ENCODE measurements around the gene CLDND2. TPM values are rescaled to one million over a fixed set of nuclear protein-coding genes. Genes with fewer than 3 reads are reported as not detected.

Gene CLDND2
- total and polyA plus RNA-seq, 2 of the 4 experiments (the other 2 are of a cell fraction), result not detected

- ChIA-PET CTCF (interaction anchor here (1.6 kb wide), 1 partner anchor 10 kb away, joined by 3 read pairs; no protein-coding TSS in a partner anchor), POLR2A (ENCODE audit: unreplicated experiment) (no interaction called here)
- Histone ChIP-seq H3K4ac (ENCODE audit: low read depth, low read length) (no peak overlapping the region), H2BK15ac (ENCODE audit: low read depth, low read length) (no peak overlapping the region), H3K9me3 (ENCODE audit: control insufficient read depth, insufficient read depth, low read length) (no peaks in the 10 kb centered on the region), H3K14ac (replicated peaks; ENCODE audit: low read depth, low read length) (no peak overlapping the region), H3K56ac (ENCODE audit: extremely low read depth, insufficient read depth, low read length) (no peak overlapping the region), H2BK20ac (ENCODE audit: low read depth, low read length) (no peak overlapping the region), H3K18ac (ENCODE audit: low read depth, low read length) (no peak overlapping the region), H3K36me3 (ENCODE audit: control insufficient read depth, insufficient read depth, low read length) (no peaks in the 10 kb centered on the region), H3K4me2 (ENCODE audit: low read depth, low read length) (no peak overlapping the region), H3K79me1 (ENCODE audit: low read depth in 1 of 2, low read length in 2 of 2) (no peaks in the 10 kb centered on the region), H2BK5ac (ENCODE audit: low read depth, low read length, poor library complexity, severe bottlenecking) (no peak overlapping the region), H4K20me1 (ENCODE audit: insufficient read depth, low read length) (no peaks in the 10 kb centered on the region), H3K4me3 (ENCODE audit: insufficient read depth, low read depth, low read length) (no peak overlapping the region), H3K27me3 (ENCODE audit: control insufficient read depth, insufficient read depth, low read length) (no peaks in the 10 kb centered on the region), H4K5ac (ENCODE audit: low read depth, low read length) (no peak overlapping the region), H4K91ac (ENCODE audit: insufficient read depth, low read depth, low read length) (no peak overlapping the region), H3K27ac (ENCODE audit: insufficient read depth, low read length) (no peak overlapping the region), H2AK5ac (ENCODE audit: low read depth, low read length) (no peak overlapping the region), H2AFZ (replicated peaks; ENCODE audit: low read length, poor library complexity) (no peak overlapping the region), H3K9me1 (ENCODE audit: insufficient read depth, low read length) (no peaks in the 10 kb centered on the region), H3K9ac (ENCODE audit: low read depth, low read length) (no peak overlapping the region), H2BK120ac (ENCODE audit: low read depth, low read length) (no peak overlapping the region), H4K8ac (ENCODE audit: low read depth in 2 of 2, low read length in 2 of 2) (no peak overlapping the region), H2AK9ac (replicated peaks; ENCODE audit: low read depth, low read length, poor library complexity) (peak overlapping the region; percentile 16), H3K4me1 (ENCODE audit: control insufficient read depth, insufficient read depth, low read length) (no peaks in the 10 kb centered on the region), H3K23ac (ENCODE audit: low read depth, low read length) (no peak overlapping the region)
- no TSS peak for BruUV-seq (replicated peaks)
- ATAC-seq (ENCODE audit: low read depth), result no peak
- no peak for DNase-seq
- in situ Hi-C loops (cut with MboI; ENCODE audit: low sequenced_read_pairs), result no loop called here
- WGBS, 2 experiments (ENCODE audit: extremely low coverage in 2 of 2, insufficient read length in 1 of 2), result 79% methylated on average over 5 of the region's 9 CpGs; no CpG with 5 or more reads in 1 of the 2 experiments
- dilution Hi-C loops (cut with HindIII; ENCODE audit: low sequenced_read_pairs, unreplicated experiment), result no loop called here
- intact Hi-C loops (cut with micrococcal nuclease), result no loop called here
- TF ChIP-seq NFE2L2 (IDR thresholded peaks at IDR 0.05; ENCODE audit: low read depth, low read length), result no peak
- no peak for TF ChIP-seq MXI1 (IDR thresholded peaks at IDR 0.05; ENCODE audit: borderline replicate concordance, low read depth, low read length)
- TF ChIP-seq RFX5 (IDR thresholded peaks at IDR 0.05; ENCODE audit: low read depth, low read length), result no peak
- no peak for TF ChIP-seq POLR2A (IDR thresholded peaks at IDR 0.05; ENCODE audit: low read depth, low read length)
- no peak for TF ChIP-seq USF2 (IDR thresholded peaks at IDR 0.05; ENCODE audit: low read depth, low read length)
- TF ChIP-seq RCOR1 (IDR thresholded peaks at IDR 0.05; ENCODE audit: insufficient replicate concordance, low read length), result no peak
- TF ChIP-seq BHLHE40 (IDR thresholded peaks at IDR 0.05; ENCODE audit: low read depth, low read length), result no peak
- TF ChIP-seq, protein P1, sequence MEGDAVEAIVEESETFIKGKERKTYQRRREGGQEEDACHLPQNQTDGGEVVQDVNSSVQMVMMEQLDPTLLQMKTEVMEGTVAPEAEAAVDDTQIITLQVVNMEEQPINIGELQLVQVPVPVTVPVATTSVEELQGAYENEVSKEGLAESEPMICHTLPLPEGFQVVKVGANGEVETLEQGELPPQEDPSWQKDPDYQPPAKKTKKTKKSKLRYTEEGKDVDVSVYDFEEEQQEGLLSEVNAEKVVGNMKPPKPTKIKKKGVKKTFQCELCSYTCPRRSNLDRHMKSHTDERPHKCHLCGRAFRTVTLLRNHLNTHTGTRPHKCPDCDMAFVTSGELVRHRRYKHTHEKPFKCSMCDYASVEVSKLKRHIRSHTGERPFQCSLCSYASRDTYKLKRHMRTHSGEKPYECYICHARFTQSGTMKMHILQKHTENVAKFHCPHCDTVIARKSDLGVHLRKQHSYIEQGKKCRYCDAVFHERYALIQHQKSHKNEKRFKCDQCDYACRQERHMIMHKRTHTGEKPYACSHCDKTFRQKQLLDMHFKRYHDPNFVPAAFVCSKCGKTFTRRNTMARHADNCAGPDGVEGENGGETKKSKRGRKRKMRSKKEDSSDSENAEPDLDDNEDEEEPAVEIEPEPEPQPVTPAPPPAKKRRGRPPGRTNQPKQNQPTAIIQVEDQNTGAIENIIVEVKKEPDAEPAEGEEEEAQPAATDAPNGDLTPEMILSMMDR (conservative IDR thresholded peaks at IDR 0.05; ENCODE audit: low read depth, low read length), result no peak
- no peak for TF ChIP-seq MAZ (IDR thresholded peaks at IDR 0.05; ENCODE audit: borderline replicate concordance, low read depth, low read length)
- no peak for TF ChIP-seq MAFK (IDR thresholded peaks at IDR 0.05; ENCODE audit: low read depth, low read length)
- no peak for TF ChIP-seq SMC3 (IDR thresholded peaks at IDR 0.05; ENCODE audit: low read depth, low read length)
- no peak for TF ChIP-seq ELK1 (IDR thresholded peaks at IDR 0.05; ENCODE audit: borderline replicate concordance, low read depth, low read length)
- TF ChIP-seq FOS (IDR thresholded peaks at IDR 0.05; ENCODE audit: low read depth, low read length), result no peak
These were observed 11.6 kb upstream of the CLDND2 start for GRCh38 chr19:51380379-51380778.
